Measurements from ENCODE around the gene RBBP8NL. TPM values are rescaled to one million over a fixed set of nuclear protein-coding genes. Genes with fewer than 3 reads are reported as not detected.

Gene RBBP8NL
- total and polyA plus RNA-seq, 4 donors: under 0.01 to 0.14 TPM; not detected in 2

- no peak for TF ChIP-seq ZBTB33 (IDR thresholded peaks at IDR 0.05)
- TF ChIP-seq RAD21 (IDR thresholded peaks at IDR 0.05): no peak
- TF ChIP-seq NR2F2 (IDR thresholded peaks at IDR 0.05): no peak
These were observed 31.2 kb upstream of the RBBP8NL start (continued) for GRCh38 chr20:62458275-62459251.

GRCh38 chr20:62457831-62458230 is 30.5 kb upstream of the RBBP8NL start:
- Histone ChIP-seq H3K27me3 (ENCODE audit: control insufficient read depth in 4 of 4, insufficient read depth in 4 of 4, low read length in 3 of 4) (peaks cover 0 to 4% (median 0%) of the 10 kb centered on the region in 4 donors), H3K9ac (ENCODE audit: low read depth in 1 of 2, low read length in 2 of 2) (no peak overlapping the region), H3K4me3 (ENCODE audit: low read depth in 1 of 3, low read length in 3 of 3) (no peak overlapping the region), H3K4me1 (ENCODE audit: control insufficient read depth in 4 of 4, insufficient read depth in 4 of 4, low read length in 3 of 4) (no peaks in the 10 kb centered on the region), H3K27ac (ENCODE audit: low read depth in 1 of 2, low read length in 2 of 2) (no peak overlapping the region), H3K9me3 (ENCODE audit: control insufficient read depth in 4 of 4, low read length in 3 of 4) (no peaks in the 10 kb centered on the region), H3K36me3 (ENCODE audit: control insufficient read depth in 4 of 4, insufficient read depth in 3 of 4, low read depth in 1 of 4, low read length in 3 of 4) (no peaks in the 10 kb centered on the region)
- no peak for DNase-seq (ENCODE audit: low spot score)
- WGBS: 80% methylated on average over 20 of the region's 20 CpGs
- TF ChIP-seq RXRA (IDR thresholded peaks at IDR 0.05) (no peak), YY1 (IDR thresholded peaks at IDR 0.05) (no peak), REST (IDR thresholded peaks at IDR 0.05) (no peak), GABPA (IDR thresholded peaks at IDR 0.05 in 1 of 2, conservative IDR thresholded peaks at IDR 0.05 in 1 of 2) (no peak), JUND (IDR thresholded peaks at IDR 0.05) (no peak), FOXA2 (IDR thresholded peaks at IDR 0.05) (no peak), EGR1 (IDR thresholded peaks at IDR 0.05; ENCODE audit: low read depth in 2 of 2) (no peak), NR2F2 (IDR thresholded peaks at IDR 0.05) (no peak), CTCF (IDR thresholded peaks at IDR 0.05; ENCODE audit: low read depth, low read length, missing input control) (no peak), HNF4A (conservative IDR thresholded peaks at IDR 0.05) (no peak), MAX (IDR thresholded peaks at IDR 0.05) (no peak), TAF1 (conservative IDR thresholded peaks at IDR 0.05) (no peak), ZBTB33 (IDR thresholded peaks at IDR 0.05) (no peak), FOXA1 (IDR thresholded peaks at IDR 0.05) (no peak), ATF3 (IDR thresholded peaks at IDR 0.05) (no peak), RAD21 (IDR thresholded peaks at IDR 0.05) (no peak), HNF4G (IDR thresholded peaks at IDR 0.05) (no peak), SP1 (IDR thresholded peaks at IDR 0.05) (no peak)
